WTC11 (cell line): Measurements from ENCODE around the gene ZDHHC24. TPM values are rescaled to one million over a fixed set of nuclear protein-coding genes. Genes with fewer than 3 reads are reported as not detected.

Experiments used
- ATAC-seq: fragments of 200-7000 bp; cut with Tn5 transposase; 2 replicates; pipeline ENCODE4 v1.10.0; 2021; ENCODE audit warnings: mild to moderate bottlenecking, moderate library complexity
- CTCF ChIA-PET: fragments of 300-600 bp; sonication (Branson Sonifier 250); formaldehyde crosslinking; loops from one replicate; lab custom pipeline; 2021; ENCODE audit warnings: antibody characterized with exemption; lab: Charles Lee
- POLR2A ChIA-PET: fragments of 350-600 bp; sonication (Branson Sonifier 250); formaldehyde crosslinking; loops from one replicate; lab custom pipeline; 2021; ENCODE audit warnings: antibody characterized with exemption; lab: Charles Lee
- DNase-seq: peaks from one replicate; pipeline ENCODE4 v3.0.0; 2021; ENCODE audit warnings: low spot score
- H3K27ac Mint-ChIP-seq: 2 replicates; pipeline ENCODE4 v1.8.0; 2021; ENCODE audit warnings: mixed read lengths
- H3K27me3 Mint-ChIP-seq: 2 replicates; pipeline ENCODE4 v1.8.0; 2021; ENCODE audit warnings: low read depth, mild to moderate bottlenecking, moderate library complexity, mixed read lengths
- H3K36me3 Mint-ChIP-seq: 2 replicates; pipeline ENCODE4 v1.8.0; 2021; ENCODE audit warnings: mixed read lengths
- H3K4me1 Mint-ChIP-seq: 2 replicates; pipeline ENCODE4 v1.8.0; 2022; ENCODE audit warnings: mixed read lengths
- H3K4me3 Mint-ChIP-seq: 2 replicates; pipeline ENCODE4 v1.8.0; 2021; ENCODE audit warnings: mild to moderate bottlenecking, moderate library complexity, mixed read lengths
- H3K9me3 Mint-ChIP-seq: 2 replicates; pipeline ENCODE4 v1.8.0; 2021; ENCODE audit warnings: mixed read lengths
- ARID4B ChIP-seq: sonication (generic); formaldehyde crosslinking; IDR thresholded peaks from 2 replicates; pipeline ENCODE4 v1.8.0; 2023; ENCODE audit warnings: missing genetic modification reagents, mild to moderate bottlenecking, borderline replicate concordance
- CREB1 ChIP-seq: sonication (generic); formaldehyde crosslinking; IDR thresholded peaks from 2 replicates; pipeline ENCODE4 v1.8.0; 2023; ENCODE audit warnings: mild to moderate bottlenecking, missing genetic modification reagents
- E2F5 ChIP-seq: sonication (generic); formaldehyde crosslinking; IDR thresholded peaks from 2 replicates; pipeline ENCODE4 v1.8.1; 2022; ENCODE audit warnings: mild to moderate bottlenecking, moderate library complexity, missing genetic modification reagents
- ETV6 ChIP-seq: sonication (generic); formaldehyde crosslinking; IDR thresholded peaks from 2 replicates; pipeline ENCODE4 v1.8.1; 2022; ENCODE audit warnings: mild to moderate bottlenecking, missing genetic modification reagents
- FOXK1 ChIP-seq: sonication (generic); formaldehyde crosslinking; IDR thresholded peaks from 2 replicates; pipeline ENCODE4 v1.8.0; 2022; ENCODE audit warnings: mild to moderate bottlenecking, moderate library complexity, missing genetic modification reagents
- GTF2I ChIP-seq: fragments of 250-450 bp; sonication (Bioruptor Pico); conservative IDR thresholded peaks from 2 replicates; pipeline ENCODE4 v1.4.0; 2021; ENCODE audit warnings: mild to moderate bottlenecking
- JAZF1 ChIP-seq: fragments of 250-450 bp; sonication (Bioruptor Pico); IDR thresholded peaks from 2 replicates; pipeline ENCODE4 v1.9.0; 2021; ENCODE audit warnings: moderate library complexity, mild to moderate bottlenecking, inconsistent platforms
- KAT7 ChIP-seq: sonication (generic); formaldehyde crosslinking; IDR thresholded peaks from 2 replicates; pipeline ENCODE4 v1.8.1; 2023; ENCODE audit warnings: missing genetic modification reagents, mild to moderate bottlenecking, borderline replicate concordance
- MYBL2 ChIP-seq: sonication (generic); formaldehyde crosslinking; IDR thresholded peaks from 2 replicates; pipeline ENCODE4 v1.8.1; 2023; ENCODE audit warnings: mild to moderate bottlenecking, moderate library complexity, missing genetic modification reagents
- OVOL2 ChIP-seq: fragments of 250-450 bp; sonication (Bioruptor Pico); IDR thresholded peaks from 2 replicates; pipeline ENCODE4 v1.9.0; 2021; ENCODE audit warnings: mild to moderate bottlenecking, borderline replicate concordance
- SOX15 ChIP-seq: fragments of 250-450 bp; sonication (Bioruptor Pico); IDR thresholded peaks from 2 replicates; pipeline ENCODE4 v1.9.0; 2021; ENCODE audit warnings: mild to moderate bottlenecking
- SP1 ChIP-seq: sonication (generic); formaldehyde crosslinking; conservative IDR thresholded peaks from 2 replicates; pipeline ENCODE4 v1.8.1; 2022; ENCODE audit warnings: missing genetic modification reagents
- TEAD1 ChIP-seq: sonication (generic); formaldehyde crosslinking; IDR thresholded peaks from 2 replicates; pipeline ENCODE4 v1.8.0; 2022; ENCODE audit warnings: mild to moderate bottlenecking, missing genetic modification reagents
- TP53 ChIP-seq: sonication (generic); formaldehyde crosslinking; IDR thresholded peaks from 2 replicates; pipeline ENCODE4 v1.8.1; 2023; ENCODE audit warnings: mild to moderate bottlenecking, missing genetic modification reagents
- USF1 ChIP-seq: sonication (generic); formaldehyde crosslinking; IDR thresholded peaks from 2 replicates; pipeline ENCODE4 v1.8.0; 2022; ENCODE audit warnings: mild to moderate bottlenecking, missing genetic modification reagents
- USF2 ChIP-seq: sonication (generic); formaldehyde crosslinking; IDR thresholded peaks from 2 replicates; pipeline ENCODE4 v1.8.1; 2023; ENCODE audit warnings: mild to moderate bottlenecking, missing genetic modification reagents, moderate library complexity
- ZBTB43 ChIP-seq: sonication (generic); formaldehyde crosslinking; IDR thresholded peaks from 2 replicates; pipeline ENCODE4 v1.8.1; 2023; ENCODE audit warnings: mild to moderate bottlenecking, missing genetic modification reagents
- ZMAT4 ChIP-seq: fragments of 250-450 bp; sonication (Bioruptor Pico); IDR thresholded peaks from 2 replicates; pipeline ENCODE4 v1.9.0; 2021; ENCODE audit warnings: mild to moderate bottlenecking
- ZNF121 ChIP-seq: sonication (generic); formaldehyde crosslinking; IDR thresholded peaks from 2 replicates; pipeline ENCODE4 v1.8.0; 2023; ENCODE audit warnings: missing genetic modification reagents
- ZNF263 ChIP-seq: sonication (generic); formaldehyde crosslinking; IDR thresholded peaks from 2 replicates; pipeline ENCODE4 v1.8.1; 2022; ENCODE audit warnings: low read depth, mild to moderate bottlenecking, moderate library complexity, missing genetic modification reagents
- ZNF416 ChIP-seq: fragments of 250-450 bp; sonication (Bioruptor Pico); IDR thresholded peaks from 2 replicates; pipeline ENCODE4 v1.9.0; 2021; ENCODE audit warnings: mild to moderate bottlenecking, inconsistent platforms
- total RNA-seq: library from RNA; stranded (reverse); gene quantifications from 3 replicates; pipeline ENCODE4 v1.2.3, GENCODE V29; 2021
- TF ChIP-seq, protein P1 (sequence below): sonication (generic); formaldehyde crosslinking; IDR thresholded peaks from 2 replicates; pipeline ENCODE4 v1.8.1; 2023; ENCODE audit warnings: mild to moderate bottlenecking, moderate library complexity, missing genetic modification reagents

The ZDHHC24 gene
- total RNA-seq, 1 experiment from 2014 or later = 14.8 TPM

- Mint-ChIP-seq H3K36me3 (peaks cover 17% of the 10 kb centered on the region), H3K9me3 (no peaks in the 10 kb centered on the region), H3K27ac (no peak overlapping the region), H3K4me3 (no peak overlapping the region), H3K27me3 (no peaks in the 10 kb centered on the region), H3K4me1 (peaks cover 4% of the 10 kb centered on the region; the same call in 1 of the 2 replicates)
- ATAC-seq = no peak
- ChIA-PET CTCF (interaction anchor here (1.1 kb wide), 1 partner anchor 8 kb away, joined by 4 read pairs; no protein-coding TSS in a partner anchor), POLR2A (no interaction called here)
- DNase-seq = no peak
- no peak for TF ChIP-seq ZMAT4 (CRISPR knock-in tag)
- no peak for TF ChIP-seq KAT7 (CRISPR knock-in tag)
- TF ChIP-seq SP1 = no peak
- no peak for TF ChIP-seq ZBTB43 (CRISPR knock-in tag)
Observed at GRCh38 chr11:66484806-66485380, 61.0 kb downstream of the ZDHHC24 start.

DNA sequence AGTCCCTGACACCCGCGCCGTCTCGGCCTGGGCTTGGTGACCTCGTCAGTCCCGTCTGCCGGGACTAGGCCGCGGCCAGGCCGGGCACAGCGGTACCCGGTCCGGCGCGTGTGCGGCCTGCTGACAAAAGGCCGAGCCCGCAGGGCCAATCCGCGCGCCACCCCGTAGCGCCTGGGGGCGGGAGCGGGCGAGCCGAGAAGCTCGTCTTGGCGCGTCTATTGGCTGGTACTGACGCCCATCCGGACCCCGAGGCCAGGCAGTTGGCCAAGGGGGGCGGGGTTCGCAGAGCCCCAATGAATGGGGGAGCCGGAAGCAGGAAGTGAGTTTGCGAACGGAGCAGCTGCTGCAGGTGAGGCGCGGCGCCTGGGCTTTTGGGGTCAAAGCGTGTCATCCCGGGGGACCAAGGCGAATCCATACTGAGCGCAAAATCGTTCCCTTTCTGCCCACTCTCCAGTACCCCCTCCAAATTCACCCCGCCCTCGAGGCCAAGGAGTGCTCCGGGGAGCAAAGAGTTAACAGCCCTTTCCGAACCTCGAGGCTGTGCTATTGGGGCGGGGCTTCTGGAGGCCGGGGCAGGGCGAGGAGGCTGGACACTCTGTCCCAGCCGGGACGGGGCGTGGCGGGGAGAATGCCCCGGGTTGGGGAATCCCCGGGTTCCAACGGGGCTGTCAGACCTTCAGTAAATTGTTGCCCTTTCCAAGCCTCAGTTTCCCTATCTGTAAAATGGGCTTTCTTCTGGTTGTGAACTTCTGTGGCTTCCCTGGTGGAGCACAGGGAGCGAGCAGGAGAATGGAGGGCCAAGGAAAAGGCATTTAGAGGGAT is 65.5 kb downstream of the ZDHHC24 start, which contains the start of gene DPP3:
Gene DPP3 (plus strand): TSS at position 318 of the 822 bp plus-strand sequence. CDS start 1,767 bp downstream, outside the sequence.
- Mint-ChIP-seq H3K27ac (peak within 1 kb of the TSS; percentile 95), H3K9me3 (no peaks in the 10 kb centered on the region), H3K4me1 (peaks cover 26% of the 10 kb centered on the region), H3K36me3 (peaks cover 11% of the 10 kb centered on the region), H3K4me3 (peak within 1 kb of the TSS; percentile 95), H3K27me3 (no peaks in the 10 kb centered on the region)
- ChIA-PET CTCF (interaction anchor here (0.6 to 3.0 kb wide), 26 partner anchors 10 to 198 kb away, joined by 3 to 56 read pairs (median 7); partner anchors contain the start of genes ACTN3, BBS1, CCDC87 and CCS), POLR2A (interaction anchor here (0.5 to 1.8 kb wide), 22 partner anchors 11 to 437 kb away, joined by 3 to 22 read pairs (median 5); partner anchors contain the start of genes ACTN3, MRPL11, NPAS4 and PELI3)
- DNase-seq = peak; percentile 99
- peak; percentile 90 for ATAC-seq
- TF ChIP-seq ARID4B (CRISPR knock-in tag) = peak; percentile 97; the same call in 1 of the 2 replicates
- peak; percentile 61; the same call in 1 of the 2 replicates for TF ChIP-seq E2F5 (CRISPR knock-in tag)
- peak; percentile 59; the same call in 1 of the 2 replicates for TF ChIP-seq ETV6
- TF ChIP-seq USF2 (CRISPR knock-in tag) = peak; percentile 45
- no peak for TF ChIP-seq OVOL2
- TF ChIP-seq JAZF1 = no peak
- TF ChIP-seq ZNF263 (CRISPR knock-in tag) = no peak
- TF ChIP-seq GTF2I (CRISPR knock-in tag) = peak; percentile 92
- TF ChIP-seq MYBL2 = peak; percentile 75; the same call in 1 of the 2 replicates
- TF ChIP-seq TEAD1 (CRISPR knock-in tag) = peak; percentile 36; the same call in 1 of the 2 replicates
- TF ChIP-seq SP1 = peak; percentile 91
- TF ChIP-seq, protein P1, sequence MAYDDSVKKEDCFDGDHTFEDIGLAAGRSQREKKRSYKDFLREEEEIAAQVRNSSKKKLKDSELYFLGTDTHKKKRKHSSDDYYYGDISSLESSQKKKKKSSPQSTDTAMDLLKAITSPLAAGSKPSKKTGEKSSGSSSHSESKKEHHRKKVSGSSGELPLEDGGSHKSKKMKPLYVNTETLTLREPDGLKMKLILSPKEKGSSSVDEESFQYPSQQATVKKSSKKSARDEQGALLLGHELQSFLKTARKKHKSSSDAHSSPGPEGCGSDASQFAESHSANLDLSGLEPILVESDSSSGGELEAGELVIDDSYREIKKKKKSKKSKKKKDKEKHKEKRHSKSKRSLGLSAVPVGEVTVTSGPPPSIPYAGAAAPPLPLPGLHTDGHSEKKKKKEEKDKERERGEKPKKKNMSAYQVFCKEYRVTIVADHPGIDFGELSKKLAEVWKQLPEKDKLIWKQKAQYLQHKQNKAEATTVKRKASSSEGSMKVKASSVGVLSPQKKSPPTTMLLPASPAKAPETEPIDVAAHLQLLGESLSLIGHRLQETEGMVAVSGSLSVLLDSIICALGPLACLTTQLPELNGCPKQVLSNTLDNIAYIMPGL (CRISPR knock-in tag) = peak; percentile 88; the same call in 1 of the 2 replicates
- 0 out of 2 replicates have a peak, but pooled peaks have one; percentile 58 for TF ChIP-seq FOXK1 (CRISPR knock-in tag)
- no peak for TF ChIP-seq SOX15
- TF ChIP-seq ZNF121 (CRISPR knock-in tag) = 0 out of 2 replicates have a peak, but pooled peaks have one; percentile 43
- TF ChIP-seq TP53 (CRISPR knock-in tag) = peak; percentile 77; the same call in 1 of the 2 replicates
- TF ChIP-seq CREB1 (CRISPR knock-in tag) = no peak
- peak; percentile 66; the same call in 1 of the 2 replicates for TF ChIP-seq ZNF416 (CRISPR knock-in tag)
- TF ChIP-seq USF1 (CRISPR knock-in tag) = peak; percentile 15; the same call in 1 of the 2 replicates
